M059J (cell line): ENCODE results near the gene STK38L. TPM values are rescaled to one million over a fixed set of nuclear protein-coding genes. Genes with fewer than 3 reads are reported as not detected.
A peak's percentile ranks its signal among the peaks of the same experiment; 100 is the strongest.

Source experiments
- DNase-seq: peaks from one replicate; pipeline ENCODE4 v3.0.0-alpha.2; 2012; ENCODE audit warnings: low read depth
- total RNA-seq: library from RNA; depleted of rRNA; stranded (reverse); fragments of >200 nt; shearing (Covaris generic); gene quantifications from 2 replicates; pipeline ENCODE4 v1.2.3, GENCODE V29; 2014; rRNA removed

STK38L gene
- total RNA-seq, 1 experiment from 2014 or later: 13.4 TPM

DNA sequence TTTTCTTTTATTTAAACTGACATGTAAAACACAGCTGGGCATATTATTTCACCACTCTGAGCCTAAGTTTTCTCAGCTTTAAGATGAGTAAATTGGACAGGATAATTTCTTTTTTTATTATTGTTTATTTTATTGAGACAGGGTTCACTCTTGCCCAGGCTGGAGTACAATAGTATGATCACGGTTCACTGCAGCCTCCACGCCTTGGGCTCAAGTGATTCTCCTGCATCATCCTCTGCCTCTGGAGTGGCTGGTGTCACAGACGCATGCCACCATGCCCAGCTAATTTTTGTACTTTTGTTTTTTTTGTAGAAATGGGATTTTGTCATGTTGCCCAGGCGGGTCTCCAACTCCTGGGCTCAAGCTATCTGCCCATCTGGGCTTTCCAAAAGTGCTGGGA lies 101.3 kb downstream of the STK38L start:
- no peak for DNase-seq

DNA sequence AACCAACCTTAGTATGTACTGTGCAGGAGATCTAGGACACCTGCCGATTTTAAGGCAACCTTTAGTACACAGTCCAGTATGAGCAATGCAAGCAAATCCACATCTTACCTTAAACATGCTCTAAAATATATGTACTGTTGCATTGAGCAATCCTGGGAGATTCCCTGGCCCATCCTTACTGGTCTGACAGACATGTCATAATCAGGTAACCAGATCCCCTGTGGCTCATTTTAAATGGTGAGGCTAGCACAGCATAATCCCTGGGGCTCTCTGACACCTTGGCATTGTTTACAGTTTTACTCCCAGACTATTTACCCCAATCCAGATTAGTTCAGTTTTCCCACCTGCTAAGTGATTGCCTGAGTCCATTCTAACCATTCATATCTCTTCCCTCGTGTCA lies 103.7 kb downstream of the STK38L start:
- no peak for DNase-seq

DNA sequence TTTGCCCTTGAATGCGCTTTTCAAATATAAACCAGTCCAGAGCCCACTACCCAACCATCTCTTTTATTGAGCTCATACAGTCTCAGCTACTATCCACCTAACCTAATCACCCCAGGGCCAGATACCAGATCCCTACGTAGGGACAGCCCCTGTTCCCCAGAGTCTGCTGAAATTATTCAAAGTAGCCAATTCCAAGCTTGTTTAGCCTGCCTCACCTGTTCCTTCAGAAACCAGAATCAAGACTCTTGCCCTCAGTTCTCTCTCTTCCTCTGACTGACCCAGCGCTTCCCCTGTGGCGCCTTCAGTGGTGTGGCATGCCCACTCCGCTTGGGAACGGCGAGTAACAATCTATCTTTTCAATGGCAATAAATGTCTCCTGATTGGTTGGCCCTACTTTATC lies 107.4 kb downstream of the STK38L start:
- no peak for DNase-seq

DNA sequence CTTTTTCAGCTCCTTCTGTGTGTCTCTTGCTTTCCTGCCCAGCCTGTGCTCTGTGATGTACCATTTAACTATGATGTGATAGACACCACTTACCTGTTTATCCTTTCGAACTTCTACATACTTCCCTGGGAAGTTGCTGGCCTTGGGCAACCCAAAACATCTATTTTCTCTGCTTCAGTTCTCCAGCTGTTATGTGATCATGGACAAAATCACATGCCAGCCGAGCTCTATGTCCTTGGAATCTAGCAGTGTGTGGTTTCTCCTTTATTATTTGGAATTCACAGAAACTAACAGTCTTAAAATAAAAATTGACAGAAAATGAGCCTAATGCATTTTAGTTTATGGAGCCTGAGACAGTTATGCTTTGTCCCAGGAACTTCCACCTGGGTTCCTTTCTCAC lies 111.4 kb downstream of the STK38L start:
- DNase-seq: no peak

DNA sequence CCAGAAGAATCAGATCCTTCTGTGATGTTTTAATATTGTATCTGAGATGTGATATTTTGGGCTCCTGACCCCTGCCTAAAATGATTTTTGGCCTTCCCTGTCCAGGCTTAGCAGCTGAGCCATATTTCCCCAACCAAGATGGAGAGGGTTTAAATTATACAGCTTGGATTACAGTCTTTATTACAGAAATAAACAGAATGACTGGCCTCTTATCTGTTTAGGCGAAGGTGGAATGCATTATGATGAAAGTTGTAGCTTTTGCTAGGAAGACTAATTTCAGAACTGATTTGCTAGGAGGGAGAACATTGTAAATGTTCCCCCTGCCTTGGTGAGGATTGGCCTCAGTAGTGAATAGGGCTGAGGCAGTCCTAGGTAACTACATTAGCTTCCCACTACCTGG lies 111.9 kb downstream of the STK38L start:
- no peak for DNase-seq

DNA sequence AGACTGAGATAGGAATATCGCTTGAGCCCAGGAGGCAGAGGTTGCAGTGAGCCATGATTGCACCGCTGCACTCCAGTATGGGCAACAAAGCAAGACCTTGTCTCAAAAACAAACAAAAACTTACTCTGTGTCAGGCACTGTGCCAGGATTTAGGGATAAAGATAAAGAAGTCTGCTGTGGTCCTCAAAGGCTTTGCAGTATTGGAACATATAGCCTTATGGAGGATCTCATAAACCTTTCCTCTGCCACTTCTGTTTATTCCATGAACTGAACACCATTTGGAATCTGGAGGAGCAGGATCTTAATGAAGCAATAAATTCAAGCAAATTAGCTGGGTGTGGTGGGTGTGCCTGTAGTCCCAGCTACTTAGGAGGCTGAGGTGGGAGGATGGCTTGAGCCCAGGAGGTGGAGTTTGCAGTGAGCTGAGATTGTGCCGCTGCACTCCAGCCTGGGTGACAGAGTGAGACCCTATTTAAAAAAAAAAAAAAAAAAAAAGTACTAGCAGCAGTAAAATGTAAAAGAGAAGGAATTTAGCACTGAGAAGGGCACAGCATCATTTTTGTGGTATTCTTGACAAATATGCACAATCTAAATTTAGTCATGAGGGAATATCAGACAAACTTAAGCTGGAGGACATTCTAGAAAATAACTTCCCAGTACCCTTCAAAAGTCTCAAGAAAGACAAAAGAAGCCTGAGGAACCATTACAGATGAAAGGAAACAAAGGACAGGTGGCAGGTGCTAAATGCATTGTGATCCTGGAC lies 115.7 kb downstream of the STK38L start:
- DNase-seq: peak; percentile 13

DNA sequence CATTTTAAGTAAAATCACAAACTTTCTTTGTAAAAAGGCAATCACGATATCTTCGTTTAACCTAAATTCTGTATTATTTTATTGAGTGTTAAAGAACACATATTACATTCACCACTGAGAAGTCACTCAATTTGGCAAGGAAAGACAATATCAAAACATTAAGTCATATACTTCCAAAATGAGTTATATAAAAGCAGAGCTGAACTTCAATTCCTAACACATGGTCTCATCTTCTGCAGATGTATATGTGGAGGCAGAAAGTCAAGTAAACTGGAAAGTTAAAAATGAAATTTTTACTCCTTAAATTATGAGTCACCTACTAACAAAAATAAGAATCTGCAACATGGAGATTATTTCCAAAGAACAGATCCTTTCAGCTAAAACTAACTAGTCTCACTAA lies 117.3 kb downstream of the STK38L start:
- no peak for DNase-seq

DNA sequence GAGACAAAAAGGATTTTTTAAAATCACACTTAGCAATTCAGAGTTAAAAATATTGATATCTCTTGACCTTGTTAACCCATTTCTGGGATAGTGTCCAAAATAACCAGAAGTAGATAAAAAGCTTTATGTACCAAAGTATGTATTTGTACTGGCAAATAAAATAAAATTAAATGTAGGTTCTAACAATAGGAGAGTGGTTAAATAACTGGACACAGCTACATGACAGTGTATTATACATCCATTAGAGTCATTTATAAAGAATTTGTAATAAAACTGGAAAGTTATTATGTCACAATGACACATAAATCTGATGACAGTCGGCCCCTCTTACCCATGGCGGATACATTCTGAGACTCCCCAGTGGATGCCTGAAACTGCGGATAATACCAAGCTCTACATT lies 122.5 kb downstream of the STK38L start:
- DNase-seq: no peak

DNA sequence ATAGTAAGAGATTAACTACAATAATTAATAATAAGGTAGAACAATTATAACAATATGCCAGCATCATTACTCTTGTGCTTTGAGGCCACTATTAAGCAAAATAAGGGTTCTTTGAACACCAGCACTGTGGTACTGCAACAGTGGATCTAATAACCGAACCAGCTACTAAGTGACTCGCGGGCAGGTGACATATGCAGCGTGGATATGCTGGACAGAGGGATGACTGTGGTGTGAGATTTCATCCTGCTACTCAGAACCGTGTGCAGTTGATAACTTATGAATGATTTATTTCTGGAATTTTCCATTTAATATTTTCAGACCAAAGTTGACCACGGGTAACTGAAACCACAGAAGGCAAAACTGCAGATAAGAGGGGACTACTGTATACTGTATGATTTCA lies 123.0 kb downstream of the STK38L start:
- DNase-seq: no peak

Other genes starting within 250 kb of the STK38L start
- gene TM7SF3, start 229.9 kb upstream of the STK38L start, total RNA-seq: 76.7 and 93.5 TPM in 2 replicates
- gene MED21, start 221.7 kb upstream of the STK38L start, total RNA-seq: 75.7 and 77.8 TPM in 2 replicates
- gene C12orf71, start 161.7 kb upstream of the STK38L start, total RNA-seq: not detected in 2 replicates
- gene BMAL2, start 88.5 kb downstream of the STK38L start, total RNA-seq: 22.8 and 36.0 TPM in 2 replicates
- 1.6 TPM in 1 of 2 replicates, not detected in the other for gene SMCO2, start 202.4 kb downstream of the STK38L start, total RNA-seq